Activated B cell treated with CpG ODN at 0.5 μM for 24 hours (primary cell): ENCODE data around the gene SLC12A4. TPM values are rescaled to one million over a fixed set of nuclear protein-coding genes. Genes with fewer than 3 reads are reported as not detected.

Experiments
- ATAC-seq: fragments of 200-7000 bp; cut with Tn5 transposase; one replicate; pipeline ENCODE4 v1.10.0; 2021; ENCODE audit warnings: low read depth, mild to moderate bottlenecking, moderate library complexity
- CTCF ChIA-PET: fragments of 350-600 bp; sonication (Branson Sonifier 250); formaldehyde crosslinking; loops from one replicate; lab custom pipeline; 2021; ENCODE audit warnings: antibody characterized with exemption; lab: Charles Lee
- POLR2A ChIA-PET: fragments of 350-600 bp; sonication (Branson Sonifier 250); formaldehyde crosslinking; loops from one replicate; lab custom pipeline; 2021; ENCODE audit warnings: antibody characterized with exemption; lab: Charles Lee
- DNase-seq: peaks from one replicate; pipeline ENCODE4 v3.0.0; 2022
- H3K27ac Mint-ChIP-seq: one replicate; pipeline ENCODE4 v1.8.0; 2020; ENCODE audit warnings: mixed read lengths
- H3K27me3 Mint-ChIP-seq: one replicate; pipeline ENCODE4 v1.8.0; 2021; ENCODE audit warnings: mixed read lengths
- H3K36me3 Mint-ChIP-seq: one replicate; pipeline ENCODE4 v1.8.0; 2021; ENCODE audit warnings: low read depth, mixed read lengths
- H3K4me1 Mint-ChIP-seq: one replicate; pipeline ENCODE4 v1.8.0; 2021; ENCODE audit warnings: mixed read lengths
- H3K4me3 Mint-ChIP-seq: one replicate; pipeline ENCODE4 v1.8.0; 2020; ENCODE audit warnings: mild to moderate bottlenecking, mixed read lengths
- H3K9me3 Mint-ChIP-seq: one replicate; pipeline ENCODE4 v1.8.0; 2020; ENCODE audit warnings: mixed read lengths
- intact Hi-C: fragments of 100-400 bp; cut with micrococcal nuclease; formaldehyde crosslinking; loops from one replicate; pipeline ENCODE4 v1.15.1; 2024
- total RNA-seq: library from RNA; stranded (reverse); gene quantifications from 2 replicates; pipeline ENCODE4 v1.2.3, GENCODE V29; 2022
- TF ChIP-seq, protein P1 (sequence below): fragments of 200-600 bp; IDR thresholded peaks from one replicate; pipeline ENCODE4 v1.8.0; 2022; ENCODE audit warnings: antibody characterized with exemption, mild to moderate bottlenecking

Gene SLC12A4
- total RNA-seq, 1 donor from 2014 or later = 37.9 TPM

DNA sequence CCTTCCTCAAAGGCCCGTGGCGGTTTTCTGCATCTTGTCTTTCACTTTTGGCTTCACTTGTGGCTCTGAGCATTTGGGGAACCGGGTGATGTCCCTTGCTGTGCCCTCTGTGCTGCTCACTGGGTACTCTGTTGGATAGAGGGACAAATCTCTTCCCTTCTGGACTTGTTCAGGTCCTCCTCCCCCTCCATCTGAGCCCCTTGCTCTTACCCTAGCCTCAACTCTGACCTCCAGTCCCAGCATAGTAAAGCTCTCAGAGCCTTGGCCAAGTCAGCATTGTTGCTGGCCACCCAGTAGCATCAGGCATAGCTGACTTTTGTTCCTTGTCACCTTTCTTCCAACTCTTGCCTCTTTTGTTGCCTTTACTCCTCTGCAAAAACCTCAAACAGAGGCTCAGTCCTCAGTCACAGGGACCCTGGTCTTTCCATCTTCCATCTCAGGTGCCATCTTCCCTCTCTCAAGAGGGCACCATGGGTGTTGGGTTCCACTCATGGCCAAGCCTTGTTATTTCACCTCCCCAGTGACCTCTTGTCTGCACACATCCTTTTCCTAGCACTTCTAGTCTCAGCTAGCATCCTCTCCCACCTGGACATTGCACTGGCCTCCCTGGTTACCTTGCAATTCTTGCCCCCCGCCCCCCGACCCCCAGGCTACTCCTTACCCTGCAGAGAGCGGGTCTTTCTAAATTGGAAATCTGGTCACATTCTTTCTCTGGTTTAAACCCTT lies 31.4 kb downstream of the SLC12A4 start:
- ChIA-PET POLR2A (interaction anchor here (0.6 to 3.4 kb wide), 26 partner anchors 9 to 1821 kb away, joined by 3 to 30 read pairs (median 8); partner anchors contain the start of genes CARMIL2, DDX28, DPEP2 and DUS2), CTCF (interaction anchor here (0.7 to 4.0 kb wide), 6 partner anchors 10 to 121 kb away, joined by 3 to 28 read pairs (median 5); no protein-coding TSS in a partner anchor)
- Mint-ChIP-seq H3K27ac (peak overlapping the region; percentile 98), H3K27me3 (no peaks in the 10 kb centered on the region), H3K4me3 (peak overlapping the region; percentile 99), H3K4me1 (peaks cover 37% of the 10 kb centered on the region), H3K9me3 (no peaks in the 10 kb centered on the region), H3K36me3 (peaks cover 45% of the 10 kb centered on the region)
- DNase-seq (no peak), ATAC-seq (peak; percentile 63)
- intact Hi-C loops = loop anchor here (1.0 to 2.0 kb wide), 7 partner anchors 31 to 268 kb away; partner anchors contain the start of genes DDX28, DUS2, RANBP10 and SLC12A4
- TF ChIP-seq, protein P1, sequence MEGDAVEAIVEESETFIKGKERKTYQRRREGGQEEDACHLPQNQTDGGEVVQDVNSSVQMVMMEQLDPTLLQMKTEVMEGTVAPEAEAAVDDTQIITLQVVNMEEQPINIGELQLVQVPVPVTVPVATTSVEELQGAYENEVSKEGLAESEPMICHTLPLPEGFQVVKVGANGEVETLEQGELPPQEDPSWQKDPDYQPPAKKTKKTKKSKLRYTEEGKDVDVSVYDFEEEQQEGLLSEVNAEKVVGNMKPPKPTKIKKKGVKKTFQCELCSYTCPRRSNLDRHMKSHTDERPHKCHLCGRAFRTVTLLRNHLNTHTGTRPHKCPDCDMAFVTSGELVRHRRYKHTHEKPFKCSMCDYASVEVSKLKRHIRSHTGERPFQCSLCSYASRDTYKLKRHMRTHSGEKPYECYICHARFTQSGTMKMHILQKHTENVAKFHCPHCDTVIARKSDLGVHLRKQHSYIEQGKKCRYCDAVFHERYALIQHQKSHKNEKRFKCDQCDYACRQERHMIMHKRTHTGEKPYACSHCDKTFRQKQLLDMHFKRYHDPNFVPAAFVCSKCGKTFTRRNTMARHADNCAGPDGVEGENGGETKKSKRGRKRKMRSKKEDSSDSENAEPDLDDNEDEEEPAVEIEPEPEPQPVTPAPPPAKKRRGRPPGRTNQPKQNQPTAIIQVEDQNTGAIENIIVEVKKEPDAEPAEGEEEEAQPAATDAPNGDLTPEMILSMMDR = no peak

DNA sequence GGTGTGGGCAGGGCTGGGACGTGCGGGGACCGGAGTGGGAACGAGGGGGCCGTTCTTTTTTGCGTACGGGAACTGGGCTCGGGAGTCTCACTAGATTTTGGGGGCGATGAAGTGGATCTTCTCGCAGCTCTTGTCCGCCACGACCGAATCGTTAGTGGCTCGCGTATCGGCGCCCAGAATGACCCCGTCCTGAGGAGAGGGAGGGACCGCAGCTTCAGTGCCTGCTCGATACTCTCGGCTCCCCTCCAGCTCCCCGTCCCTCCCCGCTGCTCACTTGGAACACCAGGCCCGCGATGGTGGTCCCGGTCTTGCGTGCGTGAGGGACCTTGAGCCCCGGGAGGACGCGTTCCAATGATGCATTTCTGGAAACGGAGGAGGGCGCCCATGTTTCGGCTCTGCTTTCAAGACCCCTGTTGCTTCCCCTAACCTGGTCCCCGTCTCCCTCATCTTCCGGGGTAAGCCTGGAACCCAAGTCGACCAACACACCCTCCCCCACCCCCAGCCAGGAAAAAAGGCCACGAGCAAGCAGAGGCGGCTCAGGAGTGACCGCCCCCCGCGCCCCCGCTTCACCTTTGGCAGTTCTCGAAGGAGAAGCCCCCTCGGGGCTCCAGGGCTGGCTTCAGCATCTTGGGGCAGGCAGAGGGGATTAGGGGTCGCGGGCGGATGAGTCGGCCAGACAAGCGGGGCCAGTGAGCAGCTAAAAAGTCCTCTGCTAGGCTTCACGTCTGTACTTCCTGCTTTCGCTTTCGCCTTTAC lies 32.1 kb downstream of the SLC12A4 start, which contains the start of gene PSMB10:
Gene PSMB10, minus strand, starts transcription at position 727 of the 756 bp plus-strand sequence. Its CDS starts 101 bp downstream, at position 626.
- DNase-seq (peak; percentile 68), ATAC-seq (peak; percentile 9)
- TF ChIP-seq, protein P1 = no peak
- H3K27me3 Mint-ChIP-seq = no peaks in the 10 kb centered on the region
- H3K27ac Mint-ChIP-seq = peak within 1 kb of the TSS; percentile 98
- H3K4me1 Mint-ChIP-seq = peaks cover 31% of the 10 kb centered on the region
- peak within 1 kb of the TSS; percentile 99 for H3K4me3 Mint-ChIP-seq
- no peaks in the 10 kb centered on the region for H3K9me3 Mint-ChIP-seq
- POLR2A ChIA-PET = interaction anchor here (0.5 to 3.4 kb wide), 41 partner anchors 8 to 1822 kb away, joined by 3 to 30 read pairs (median 5); partner anchors contain the start of genes ATP6V0D1, CARMIL2, DDX28 and DPEP2
- CTCF ChIA-PET = interaction anchor here (0.9 to 4.0 kb wide), 8 partner anchors 9 to 120 kb away, joined by 3 to 28 read pairs (median 4); no protein-coding TSS in a partner anchor
- H3K36me3 Mint-ChIP-seq = peaks cover 48% of the 10 kb centered on the region
- intact Hi-C loops = loop anchor here (1.0 to 2.0 kb wide), 7 partner anchors 32 to 268 kb away; partner anchors contain the start of genes DDX28, DUS2, RANBP10 and SLC12A4

DNA sequence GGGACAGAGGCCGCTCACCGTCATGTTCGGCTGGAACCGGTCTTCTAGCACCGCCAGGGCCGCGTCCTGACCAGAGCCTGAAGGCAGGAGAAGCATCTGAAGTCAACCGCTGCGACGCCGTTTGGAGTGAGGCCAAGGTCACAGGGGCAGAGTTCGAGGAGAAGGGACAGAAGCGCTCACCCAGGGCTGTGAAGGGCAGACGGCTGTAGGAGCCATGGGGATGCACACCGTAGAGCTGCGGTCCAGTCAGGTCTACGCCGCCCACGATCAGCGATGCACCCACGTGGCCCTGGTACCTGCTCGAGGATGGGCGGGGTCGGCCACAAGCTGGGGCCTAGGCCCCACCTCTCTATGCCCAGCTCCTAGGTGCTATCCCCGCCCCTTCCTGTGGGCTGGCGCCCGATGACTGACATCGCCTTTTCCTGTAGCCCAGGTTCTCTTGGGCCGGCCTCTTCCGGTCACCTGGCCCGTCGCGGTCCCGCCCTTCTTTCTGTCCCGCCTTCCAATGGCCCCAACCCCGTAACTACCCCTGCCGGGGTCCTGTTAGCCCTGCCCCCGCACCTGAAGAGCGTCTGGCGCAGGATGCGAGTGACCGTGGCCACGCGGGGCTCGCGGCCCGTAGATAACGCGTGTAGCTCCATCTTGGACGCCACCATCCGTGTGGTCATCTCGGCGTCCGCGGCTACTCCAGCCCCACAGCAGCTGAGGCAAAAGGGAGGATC lies 32.9 kb downstream of the SLC12A4 start:
- ChIA-PET CTCF (interaction anchor here (1.0 to 4.0 kb wide), 5 partner anchors 38 to 105 kb away, joined by 3 to 28 read pairs (median 5); no protein-coding TSS in a partner anchor), POLR2A (interaction anchor here (0.5 to 3.4 kb wide), 39 partner anchors 9 to 797 kb away, joined by 3 to 30 read pairs (median 4); partner anchors contain the start of genes ATP6V0D1, CARMIL2, DDX28 and DPEP2)
- no peaks in the 10 kb centered on the region for H3K27me3 Mint-ChIP-seq
- peak; percentile 89 for ATAC-seq
- intact Hi-C loops = loop anchor here (1.0 to 2.0 kb wide), 13 partner anchors 33 to 373 kb away; partner anchors contain the start of genes ACD, CTCF, DDX28 and DUS2
- H3K4me3 Mint-ChIP-seq = peak overlapping the region; percentile 99
- peaks cover 31% of the 10 kb centered on the region for H3K4me1 Mint-ChIP-seq
- H3K36me3 Mint-ChIP-seq = peaks cover 54% of the 10 kb centered on the region
- H3K27ac Mint-ChIP-seq = peak overlapping the region; percentile 98
- H3K9me3 Mint-ChIP-seq = no peaks in the 10 kb centered on the region
- TF ChIP-seq, protein P1 = no peak
- peak; percentile 85 for DNase-seq

DNA sequence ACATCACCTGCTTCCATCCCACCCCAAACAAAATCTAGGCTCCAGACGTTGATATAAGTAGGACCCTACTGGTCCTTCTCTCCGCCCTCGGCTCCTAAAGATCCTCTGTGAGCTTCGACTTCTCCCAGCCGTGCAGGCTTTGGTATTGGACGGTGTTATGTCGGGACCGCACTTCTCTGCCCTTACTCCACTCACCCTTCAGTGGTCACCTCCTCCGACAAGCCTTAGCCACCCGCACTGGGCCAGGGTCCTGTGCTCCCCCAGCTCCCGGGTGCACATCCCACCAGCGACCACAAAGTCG lies 33.4 kb downstream of the SLC12A4 start:
- DNase-seq (no peak), ATAC-seq (no peak)
- ChIA-PET CTCF (interaction anchor here (1.0 to 4.0 kb wide), 4 partner anchors 38 to 106 kb away, joined by 3 to 28 read pairs (median 4); no protein-coding TSS in a partner anchor), POLR2A (interaction anchor here (0.6 to 3.4 kb wide), 33 partner anchors 9 to 454 kb away, joined by 3 to 30 read pairs (median 5); partner anchors contain the start of genes ATP6V0D1, CARMIL2, DDX28 and DPEP2)
- H3K9me3 Mint-ChIP-seq = no peaks in the 10 kb centered on the region
- TF ChIP-seq, protein P1 = no peak
- peak overlapping the region; percentile 99 for H3K4me3 Mint-ChIP-seq
- peak overlapping the region; percentile 98 for H3K27ac Mint-ChIP-seq
- H3K4me1 Mint-ChIP-seq = peaks cover 26% of the 10 kb centered on the region
- H3K36me3 Mint-ChIP-seq = peaks cover 58% of the 10 kb centered on the region
- H3K27me3 Mint-ChIP-seq = no peaks in the 10 kb centered on the region
- intact Hi-C loops = loop anchor here (1.0 kb wide), 6 partner anchors 42 to 373 kb away; partner anchors contain the start of genes ACD, CTCF, NFATC3 and NUTF2
